ENCODE results near the gene ERCC6L2.
A peak's percentile ranks its signal among the peaks of the same experiment; 100 is the strongest.

ERCC6L2 gene

GRCh38 chr9:95870352-95870751 lies 5.1 kb upstream of the ERCC6L2 start:
- DNase-seq (ENCODE audit: low spot score): no peak

GRCh38 chr9:95870906-95871305 lies 4.6 kb upstream of the ERCC6L2 start:
- no peak for DNase-seq (ENCODE audit: low spot score)

DNA sequence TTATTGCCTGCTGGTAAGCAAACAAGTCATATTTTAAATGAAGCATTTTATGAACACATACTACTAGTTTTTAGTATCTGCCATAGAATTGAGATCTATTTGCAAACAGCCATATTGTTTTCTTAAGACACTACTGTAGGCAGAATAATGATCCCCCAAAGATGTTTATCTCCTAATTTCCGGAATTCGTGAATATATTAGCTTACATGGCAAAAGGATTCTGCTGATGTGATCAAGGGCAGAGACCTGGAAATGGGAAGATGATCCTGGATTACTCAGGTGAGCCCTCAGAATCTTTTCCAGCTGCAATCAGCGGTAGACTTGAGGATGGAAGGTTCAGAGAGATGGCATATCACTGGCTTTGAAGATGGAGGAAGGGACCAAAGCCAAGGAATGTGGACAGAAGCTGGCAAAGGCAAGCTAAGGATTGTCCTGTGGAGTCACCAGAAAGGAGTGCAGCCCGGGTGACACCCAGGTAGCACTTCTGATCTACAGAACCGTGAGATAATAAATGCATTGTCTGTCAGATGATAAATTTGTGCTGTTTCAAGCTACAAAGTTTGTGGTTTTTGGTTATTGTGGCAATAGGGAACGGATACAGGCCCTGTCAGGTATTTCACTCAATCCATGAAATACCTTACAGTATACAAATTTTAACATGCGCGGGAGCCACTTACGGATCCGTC lies 1.0 kb upstream of the ERCC6L2 start:
- DNase-seq (ENCODE audit: low spot score): no peak

- no peak for DNase-seq (ENCODE audit: low spot score)
Observed at GRCh38 chr9:95874989-95875304, 544 bp upstream of the ERCC6L2 start.

- no peak for DNase-seq (ENCODE audit: low spot score)
Observed at GRCh38 chr9:95876138-95876444, 600 bp downstream of the ERCC6L2 start.

GRCh38 chr9:95876595-95876994 lies 1.1 kb downstream of the ERCC6L2 start:
- DNase-seq (ENCODE audit: low spot score): peak; percentile 13

- DNase-seq (ENCODE audit: low spot score): no peak
Observed at GRCh38 chr9:95877984-95878383, 2.5 kb downstream of the ERCC6L2 start.

- no peak for DNase-seq (ENCODE audit: low spot score)
Observed at GRCh38 chr9:95879591-95879990, 4.1 kb downstream of the ERCC6L2 start.

- DNase-seq (ENCODE audit: low spot score): no peak
Observed at GRCh38 chr9:95880021-95880690, 4.7 kb downstream of the ERCC6L2 start.

DNA sequence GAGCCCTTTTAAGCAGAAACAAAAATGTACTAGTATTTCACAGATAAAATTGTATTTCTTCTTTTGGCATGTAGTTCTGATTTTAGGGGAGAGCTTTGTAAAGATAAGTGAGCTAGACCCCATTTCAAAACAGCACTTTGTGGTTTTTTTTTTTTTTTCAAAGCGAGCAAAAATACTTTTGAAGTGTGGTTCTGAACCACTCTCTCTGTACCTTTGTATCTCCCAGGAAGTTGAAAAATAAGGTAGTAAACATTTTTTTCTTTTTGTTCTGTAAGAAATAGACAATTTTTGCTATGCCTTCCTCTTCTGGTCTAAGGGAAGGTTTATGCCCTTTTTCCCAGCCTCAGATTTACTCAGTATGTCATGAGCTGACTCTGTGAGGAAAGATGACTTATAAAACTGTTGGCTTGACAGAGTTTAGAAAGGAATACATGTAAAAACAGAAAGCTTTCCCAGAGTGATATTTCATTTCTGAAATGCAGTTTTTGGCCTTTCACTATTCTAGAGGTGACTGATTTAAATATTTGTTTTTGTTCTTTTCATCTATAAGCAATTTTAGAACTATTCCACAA lies 12.5 kb downstream of the ERCC6L2 start:
- no peak for DNase-seq (ENCODE audit: low spot score)

DNA sequence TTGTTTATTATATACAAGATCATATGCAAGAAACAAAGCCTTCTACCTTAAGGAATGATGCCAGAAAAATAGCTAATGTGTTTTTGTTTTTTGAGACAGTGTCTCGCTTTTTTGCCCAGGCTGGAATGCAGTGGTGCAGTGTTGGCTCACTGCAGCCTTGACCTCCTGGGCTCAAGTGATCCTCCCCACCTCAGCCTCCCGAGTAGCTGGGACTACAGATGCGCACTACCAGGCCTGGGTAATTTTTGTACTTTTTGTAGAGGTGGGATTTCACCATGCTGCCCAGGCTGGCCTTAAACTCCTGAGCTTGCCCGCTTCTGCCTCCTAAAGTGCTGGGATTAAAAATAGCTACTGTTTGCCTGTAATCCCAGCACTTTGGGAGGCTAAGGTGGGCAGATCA lies 15.1 kb downstream of the ERCC6L2 start:
- DNase-seq (ENCODE audit: low spot score): no peak

- no peak for DNase-seq (ENCODE audit: low spot score)
Observed at GRCh38 chr9:95891067-95891671, 15.7 kb downstream of the ERCC6L2 start.

GRCh38 chr9:95892690-95893089 lies 17.2 kb downstream of the ERCC6L2 start:
- no peak for DNase-seq (ENCODE audit: low spot score)

GRCh38 chr9:95896580-95896979 lies 21.1 kb downstream of the ERCC6L2 start:
- no peak for DNase-seq (ENCODE audit: low spot score)

DNA sequence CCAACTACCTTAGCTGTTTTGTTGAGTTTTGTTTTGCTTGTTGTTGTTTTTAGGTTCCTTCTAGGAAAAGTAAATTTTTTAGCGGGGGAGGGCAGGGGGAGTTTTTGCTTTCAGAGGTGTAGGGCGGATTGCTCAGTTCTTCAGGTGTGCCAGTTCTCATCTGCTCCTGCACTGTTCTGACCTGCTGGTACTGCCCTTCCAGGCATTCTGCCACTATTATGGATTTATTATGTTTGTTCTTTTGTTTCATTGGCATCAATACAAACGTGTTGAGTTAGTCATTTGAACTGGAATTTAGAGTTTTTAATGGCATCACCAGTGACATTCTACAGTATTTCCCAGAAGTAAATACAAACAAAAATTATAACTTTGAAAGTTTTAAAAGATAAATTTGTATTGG lies 26.0 kb downstream of the ERCC6L2 start:
- DNase-seq (ENCODE audit: low spot score): no peak

GRCh38 chr9:95903398-95903797 lies 27.9 kb downstream of the ERCC6L2 start:
- DNase-seq (ENCODE audit: low spot score): no peak

DNA sequence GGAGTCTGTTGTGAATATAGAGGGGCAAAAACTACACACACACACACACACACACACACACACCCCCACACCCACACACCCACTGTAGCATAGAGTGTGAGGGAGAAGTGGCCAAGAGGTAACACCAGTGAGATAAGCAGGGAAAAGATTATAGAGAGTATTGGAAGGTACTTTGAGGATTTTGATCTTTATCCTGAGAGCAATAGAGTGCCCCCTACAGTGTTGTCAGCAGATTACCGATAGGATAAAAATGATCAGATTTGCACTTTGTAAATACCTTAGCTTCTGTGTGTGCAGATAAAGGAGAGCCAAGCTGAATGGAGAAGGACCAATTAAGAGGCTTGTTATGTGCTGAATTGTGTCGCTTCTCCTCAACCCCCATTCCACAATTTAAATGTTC lies 32.3 kb downstream of the ERCC6L2 start:
- peak; percentile 3 for DNase-seq (ENCODE audit: low spot score)

DNA sequence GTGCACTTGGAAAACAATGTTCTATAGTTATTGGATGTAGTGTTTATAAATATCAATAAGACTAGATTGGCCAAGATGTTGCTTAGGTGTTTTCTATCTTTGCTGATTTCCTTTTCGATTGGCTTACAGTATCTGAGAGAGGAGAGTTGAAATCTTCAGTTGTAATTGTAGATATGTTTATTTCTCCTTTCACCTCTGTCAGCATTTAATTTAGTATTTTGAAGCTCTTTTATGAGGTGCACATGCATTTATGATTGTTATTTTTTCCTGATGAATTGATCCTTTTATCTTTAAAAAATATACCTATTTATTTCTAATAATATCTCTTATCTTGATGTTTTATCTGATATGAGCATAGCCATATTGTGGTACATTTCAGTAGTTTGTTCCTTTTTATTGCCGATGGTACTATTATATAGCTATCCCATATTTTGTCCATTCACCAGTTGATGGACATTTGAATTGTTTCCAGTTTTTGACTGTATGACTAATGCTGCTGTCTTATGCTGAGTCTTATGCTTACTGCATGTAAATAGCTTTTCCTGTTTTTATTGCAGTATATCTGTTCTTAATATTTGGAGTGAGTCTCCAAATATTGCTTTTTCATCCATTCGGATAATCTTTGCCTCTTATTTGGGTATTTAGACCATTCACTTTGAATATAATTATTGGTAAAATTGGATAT lies 34.7 kb downstream of the ERCC6L2 start:
- no peak for DNase-seq (ENCODE audit: low spot score)

GRCh38 chr9:95910770-95911340 lies 35.4 kb downstream of the ERCC6L2 start:
- DNase-seq (ENCODE audit: low spot score): peak; percentile 1

GRCh38 chr9:95912773-95913172 lies 37.3 kb downstream of the ERCC6L2 start:
- no peak for DNase-seq (ENCODE audit: low spot score)

DNA sequence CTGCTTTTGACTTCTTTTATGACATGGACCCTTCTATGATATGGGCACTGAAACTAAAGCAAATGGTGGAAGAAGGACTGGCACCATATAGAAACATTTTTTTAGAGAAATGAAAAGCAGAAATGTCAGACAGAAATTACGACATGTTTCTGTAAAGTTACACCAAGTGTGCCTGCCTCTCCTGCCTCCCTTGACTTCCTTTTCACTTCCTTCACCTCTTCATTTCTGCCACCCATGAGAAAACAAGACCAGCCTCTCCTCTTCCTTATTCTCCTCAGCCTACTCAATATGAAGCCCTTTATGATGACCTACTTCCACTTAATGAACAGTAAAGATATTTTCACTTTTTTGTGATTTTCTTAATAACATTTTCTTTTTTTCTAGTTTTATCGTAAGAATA lies 44.5 kb downstream of the ERCC6L2 start:
- no peak for DNase-seq (ENCODE audit: low spot score)

- DNase-seq (ENCODE audit: low spot score): no peak
Observed at GRCh38 chr9:95923794-95924193, 48.3 kb downstream of the ERCC6L2 start.

- no peak for DNase-seq (ENCODE audit: low spot score)
Observed at GRCh38 chr9:95924987-95925386, 49.5 kb downstream of the ERCC6L2 start.
